RWPE2 (cell line): ENCODE data around the gene PXDC1.
"Not testable (repeated sequence)": the region's sequence is repeated elsewhere in the genome, so short reads cannot be mapped to it uniquely, and the experiment has no call there.

Source experiments
- ATAC-seq: fragments of 200-7000 bp; cut with Tn5 transposase; 3 replicates; pipeline ENCODE4 v1.9.1; 2021; ENCODE audit warnings: low read depth
- DNase-seq: peaks from one replicate; pipeline ENCODE4 v3.0.0-alpha.2; 2020; ENCODE audit warnings: low spot score
- H3K27ac ChIP-seq: fragments of 450-650 bp; 2 replicates; pipeline ENCODE4 v1.5.1; 2017; ENCODE audit warnings: mild to moderate bottlenecking; ENCODE audit not compliant: poor library complexity, severe bottlenecking
- H3K27me3 ChIP-seq: fragments of 250-450 bp; sonication (Bioruptor Pico); 2 replicates; pipeline ENCODE4 v1.5.1; 2021; ENCODE audit warnings: mild to moderate bottlenecking, moderate library complexity; ENCODE audit not compliant: insufficient read depth, poor library complexity, severe bottlenecking
- H3K36me3 ChIP-seq: fragments of 250-450 bp; sonication (Bioruptor Pico); 2 replicates; pipeline ENCODE4 v1.5.1; 2020; ENCODE audit warnings: low read depth, mild to moderate bottlenecking, moderate library complexity
- H3K4me1 ChIP-seq: fragments of 250-450 bp; sonication (Bioruptor Pico); 2 replicates; pipeline ENCODE4 v1.5.1; 2021; ENCODE audit warnings: mild to moderate bottlenecking, moderate library complexity; ENCODE audit not compliant: insufficient read depth, poor library complexity, severe bottlenecking
- H3K4me3 ChIP-seq: fragments of 250-450 bp; sonication (Bioruptor Pico); 2 replicates; pipeline ENCODE4 v1.5.1; 2021; ENCODE audit warnings: mild to moderate bottlenecking, moderate library complexity; ENCODE audit not compliant: severe bottlenecking
- H3K9me3 ChIP-seq: fragments of 250-450 bp; sonication (Bioruptor Pico); 2 replicates; pipeline ENCODE4 v1.5.1; 2021; ENCODE audit warnings: mild to moderate bottlenecking, moderate library complexity; ENCODE audit not compliant: severe bottlenecking
- TF ChIP-seq, protein P1 (sequence below): fragments of 450-650 bp; IDR thresholded peaks from one replicate; pipeline ENCODE4 v1.5.1; 2017; ENCODE audit warnings: mild to moderate bottlenecking, moderate library complexity; ENCODE audit not compliant: poor library complexity, severe bottlenecking

The PXDC1 gene

DNA sequence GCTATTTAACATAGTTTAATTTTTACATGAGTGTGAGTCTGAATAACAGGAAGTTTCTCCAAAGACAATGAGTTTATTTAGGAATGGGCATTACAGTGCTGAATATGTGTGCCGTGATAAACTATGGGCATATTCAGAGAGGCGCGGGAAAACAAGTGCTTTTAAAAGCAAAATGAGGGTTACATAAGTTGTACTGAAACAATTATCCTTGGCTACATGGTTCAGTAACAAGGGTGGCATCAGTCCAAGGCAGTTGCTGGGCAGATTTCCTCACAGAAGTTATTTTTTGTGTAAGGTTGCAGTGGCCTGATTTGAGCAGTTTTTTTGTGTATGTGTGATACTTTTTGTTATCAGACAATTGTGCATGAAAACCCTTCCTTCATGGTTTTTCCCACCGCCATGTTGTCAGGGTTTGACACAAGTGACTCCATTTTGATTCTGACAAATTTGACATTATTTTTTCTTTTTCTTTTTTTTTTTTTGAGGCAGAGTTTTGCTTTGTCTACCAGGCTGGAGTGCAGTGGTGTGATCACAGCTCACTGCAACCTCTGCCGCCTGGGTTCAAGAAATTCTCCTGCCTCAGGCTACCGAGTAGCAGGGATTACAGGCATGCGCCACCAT lies 22.3 kb upstream of the PXDC1 start:
- peaks cover 18% of the 10 kb centered on the region for H3K4me1 ChIP-seq
- no peak overlapping the region for H3K4me3 ChIP-seq
- no peak overlapping the region for H3K27ac ChIP-seq
- no peaks in the 10 kb centered on the region for H3K36me3 ChIP-seq
- TF ChIP-seq, protein P1, sequence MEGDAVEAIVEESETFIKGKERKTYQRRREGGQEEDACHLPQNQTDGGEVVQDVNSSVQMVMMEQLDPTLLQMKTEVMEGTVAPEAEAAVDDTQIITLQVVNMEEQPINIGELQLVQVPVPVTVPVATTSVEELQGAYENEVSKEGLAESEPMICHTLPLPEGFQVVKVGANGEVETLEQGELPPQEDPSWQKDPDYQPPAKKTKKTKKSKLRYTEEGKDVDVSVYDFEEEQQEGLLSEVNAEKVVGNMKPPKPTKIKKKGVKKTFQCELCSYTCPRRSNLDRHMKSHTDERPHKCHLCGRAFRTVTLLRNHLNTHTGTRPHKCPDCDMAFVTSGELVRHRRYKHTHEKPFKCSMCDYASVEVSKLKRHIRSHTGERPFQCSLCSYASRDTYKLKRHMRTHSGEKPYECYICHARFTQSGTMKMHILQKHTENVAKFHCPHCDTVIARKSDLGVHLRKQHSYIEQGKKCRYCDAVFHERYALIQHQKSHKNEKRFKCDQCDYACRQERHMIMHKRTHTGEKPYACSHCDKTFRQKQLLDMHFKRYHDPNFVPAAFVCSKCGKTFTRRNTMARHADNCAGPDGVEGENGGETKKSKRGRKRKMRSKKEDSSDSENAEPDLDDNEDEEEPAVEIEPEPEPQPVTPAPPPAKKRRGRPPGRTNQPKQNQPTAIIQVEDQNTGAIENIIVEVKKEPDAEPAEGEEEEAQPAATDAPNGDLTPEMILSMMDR, result no peak
- DNase-seq (no peak), ATAC-seq (no peak)
- no peaks in the 10 kb centered on the region for H3K9me3 ChIP-seq
- H3K27me3 ChIP-seq, result no peaks in the 10 kb centered on the region

DNA sequence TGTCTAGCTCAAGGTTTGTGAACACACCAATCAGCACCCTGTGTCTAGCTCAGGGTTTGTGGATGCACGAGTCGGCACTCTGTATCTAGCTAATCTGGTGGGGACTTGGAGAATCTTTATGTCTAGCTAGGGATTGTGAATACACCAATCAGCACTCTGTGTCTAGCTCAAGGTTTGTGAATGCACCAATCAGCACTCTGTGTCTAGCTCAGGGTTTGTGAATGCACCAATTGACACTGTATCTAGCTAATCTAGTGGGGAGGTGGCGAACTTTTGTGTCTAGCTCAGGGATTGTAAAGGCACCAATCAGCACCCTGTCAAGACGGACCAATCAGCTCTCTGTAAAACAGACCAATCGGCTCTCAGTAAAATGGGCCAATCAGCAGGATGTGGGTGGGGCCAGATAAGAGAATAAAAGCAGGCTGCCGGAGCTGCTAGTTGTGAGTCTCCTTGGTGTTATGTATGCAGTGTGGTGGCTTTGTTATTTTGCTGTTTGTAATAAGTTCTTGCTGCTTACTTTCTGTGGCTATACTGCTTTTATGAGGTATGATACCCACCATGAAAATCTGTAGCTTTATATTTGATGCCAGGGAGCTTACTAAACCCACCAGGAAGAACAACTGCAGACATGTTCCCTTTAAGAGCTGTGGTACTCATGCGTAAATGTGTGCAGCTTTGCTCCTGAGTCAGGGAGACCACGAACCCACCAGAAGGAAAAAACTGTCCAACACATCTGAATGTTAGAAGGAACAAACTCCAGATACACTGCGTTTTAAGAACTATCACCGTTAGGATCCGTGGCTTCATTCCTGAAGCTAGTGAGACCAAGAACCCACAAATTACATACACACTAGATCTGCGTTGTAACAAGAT lies 20.9 kb upstream of the PXDC1 start:
- not testable (repeated sequence) for H3K9me3 ChIP-seq, ATAC-seq, H3K27ac ChIP-seq, H3K4me3 ChIP-seq, H3K27me3 ChIP-seq, DNase-seq, H3K36me3 ChIP-seq
- peaks cover 19% of the 10 kb centered on the region for H3K4me1 ChIP-seq

DNA sequence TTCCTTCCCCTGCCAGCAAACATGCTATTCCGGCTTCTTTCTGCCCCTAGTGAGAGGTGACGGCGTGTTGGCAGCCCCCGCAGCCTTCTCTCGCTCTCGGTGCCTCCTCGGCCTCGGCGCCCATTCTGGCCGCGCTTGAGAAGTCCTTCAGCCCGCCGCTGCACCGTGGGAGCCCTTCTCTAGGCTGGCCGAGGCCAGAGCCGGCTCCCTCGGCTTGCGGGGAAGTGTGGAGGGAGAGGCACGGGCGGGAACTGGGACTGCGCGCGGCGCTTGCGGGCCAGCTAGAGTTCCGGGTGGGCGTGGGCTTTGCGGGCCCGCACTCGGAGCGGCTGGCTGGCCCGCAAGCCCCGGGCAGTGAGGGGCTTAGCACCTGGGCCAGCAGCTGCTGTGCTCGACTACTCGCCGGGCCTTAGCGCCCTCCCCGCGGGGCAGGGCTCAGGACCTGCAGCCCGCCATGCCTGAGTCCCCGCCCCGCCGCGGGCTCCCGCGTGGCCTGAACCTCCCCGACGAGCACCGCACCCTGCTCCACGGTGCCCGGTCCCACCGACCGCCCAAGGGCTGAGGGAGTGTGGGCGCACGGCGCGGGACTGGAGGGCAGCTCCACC lies 20.0 kb upstream of the PXDC1 start:
- no peaks in the 10 kb centered on the region for H3K9me3 ChIP-seq
- H3K4me1 ChIP-seq, result peaks cover 22% of the 10 kb centered on the region
- no peaks in the 10 kb centered on the region for H3K36me3 ChIP-seq
- DNase-seq (no peak), ATAC-seq (no peak)
- H3K4me3 ChIP-seq, result no peak overlapping the region
- TF ChIP-seq, protein P1, result no peak
- H3K27ac ChIP-seq, result no peak overlapping the region
- H3K27me3 ChIP-seq, result no peaks in the 10 kb centered on the region

DNA sequence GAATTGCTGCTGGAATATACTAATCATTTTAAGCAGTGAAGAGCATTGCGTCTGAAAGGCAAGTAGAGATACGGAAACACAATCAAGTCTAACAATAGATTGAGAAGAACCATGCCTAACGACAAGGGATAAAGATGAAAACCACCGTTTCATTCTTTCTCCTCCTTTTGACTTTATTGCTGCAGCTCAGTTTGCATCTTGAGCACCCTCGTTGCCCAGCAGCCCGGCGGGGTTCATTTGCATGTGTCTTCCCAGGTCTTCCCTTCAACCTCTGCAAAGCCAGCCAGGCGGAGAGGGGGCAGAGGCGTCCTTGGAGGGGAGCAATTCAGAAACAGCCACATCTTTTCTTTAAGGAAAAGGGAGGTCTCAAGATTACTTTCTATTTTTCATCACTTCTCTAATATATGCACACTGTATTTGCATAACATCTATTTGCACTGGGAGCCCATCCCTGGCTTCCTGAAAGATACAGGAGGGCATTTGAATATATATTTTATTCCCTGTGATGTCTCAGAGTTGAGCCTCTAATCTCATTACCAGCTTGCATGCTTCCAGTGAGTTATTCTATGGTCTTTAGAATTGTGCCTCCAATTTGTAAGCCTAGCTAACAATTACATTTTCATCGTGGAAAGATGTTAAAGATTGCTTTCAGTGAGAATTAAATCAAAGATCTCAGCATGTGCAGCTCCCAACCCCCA lies 18.7 kb upstream of the PXDC1 start:
- ATAC-seq, result no peak

More for the DNA sequence above, 18.7 kb upstream of the PXDC1 start:
- no peaks in the 10 kb centered on the region for H3K36me3 ChIP-seq
- no peaks in the 10 kb centered on the region for H3K9me3 ChIP-seq
- peak overlapping the region; percentile 3 for H3K27ac ChIP-seq
- peaks cover 29% of the 10 kb centered on the region for H3K4me1 ChIP-seq
- no peak overlapping the region for H3K4me3 ChIP-seq
- DNase-seq, result no peak
- no peaks in the 10 kb centered on the region for H3K27me3 ChIP-seq
- TF ChIP-seq, protein P1, result no peak
